Measurements from ENCODE around the gene CUTA.
A peak's percentile ranks its signal among the peaks of the same experiment; 100 is the strongest.

The CUTA gene

GRCh38 chr6:33423777-33424176 is 5.9 kb upstream of the CUTA start:
- no peak for DNase-seq (ENCODE audit: low spot score)

- no peak for DNase-seq (ENCODE audit: low spot score)
These were observed 3.4 kb upstream of the CUTA start for GRCh38 chr6:33421344-33421643.

GRCh38 chr6:33420491-33421343 is 2.8 kb upstream of the CUTA start:
- no peak for DNase-seq (ENCODE audit: low spot score)

- no peak for DNase-seq (ENCODE audit: low spot score)
These were observed 1.9 kb upstream of the CUTA start, which contains the start of gene SYNGAP1 for GRCh38 chr6:33419580-33420490. Gene SYNGAP1, plus strand, starts transcription at chr6:33420065. Its CDS starts 200 bp downstream, at chr6:33420265.

GRCh38 chr6:33418690-33419291 is 884 bp upstream of the CUTA start:
- DNase-seq (ENCODE audit: low spot score): no peak

GRCh38 chr6:33417128-33417902 is 592 bp downstream of the CUTA start:
- DNase-seq (ENCODE audit: low spot score): no peak

- DNase-seq (ENCODE audit: low spot score): no peak
These were observed 1.4 kb downstream of the CUTA start for GRCh38 chr6:33416386-33417127.

- no peak for DNase-seq (ENCODE audit: low spot score)
These were observed 2.1 kb downstream of the CUTA start for GRCh38 chr6:33415831-33416230.

GRCh38 chr6:33414592-33415271 is 3.2 kb downstream of the CUTA start:
- DNase-seq (ENCODE audit: low spot score): no peak

GRCh38 chr6:33413241-33414120 is 4.4 kb downstream of the CUTA start:
- no peak for DNase-seq (ENCODE audit: low spot score)

- DNase-seq (ENCODE audit: low spot score): no peak
These were observed 5.5 kb downstream of the CUTA start for GRCh38 chr6:33412140-33413009.

GRCh38 chr6:33411632-33412005 is 6.3 kb downstream of the CUTA start:
- DNase-seq (ENCODE audit: low spot score): no peak

- peak; percentile 70 for DNase-seq (ENCODE audit: low spot score)
These were observed 6.9 kb downstream of the CUTA start, which contains the start of gene PHF1 for GRCh38 chr6:33410711-33411631. Gene PHF1, plus strand, starts transcription at chr6:33411014. Its CDS starts 1,250 bp downstream, at chr6:33412264.

- peak; percentile 90 for DNase-seq (ENCODE audit: low spot score)
These were observed 7.7 kb downstream of the CUTA start for GRCh38 chr6:33410050-33410710.

GRCh38 chr6:33407132-33407718 is 10.7 kb downstream of the CUTA start:
- DNase-seq (ENCODE audit: low spot score): no peak

- DNase-seq (ENCODE audit: low spot score): no peak
These were observed 11.8 kb downstream of the CUTA start for GRCh38 chr6:33406126-33406525.

Measured in HuH-7 (cell line).